Right lobe of liver (tissue), 4 donors: Measurements from ENCODE around the gene FLYWCH1.

Experiments
- POLR2A ChIP-seq: fragments of 450-650 bp; IDR thresholded peaks from one replicate; pipeline ENCODE4 v1.6.1; 2017; ENCODE audit warnings: antibody characterized with exemption, mild to moderate bottlenecking
- TF ChIP-seq, protein P1 (sequence below), 4 donors: fragments of 200-600 bp in 3 of 4; fragments of 450-650 bp in 1 of 4; IDR thresholded peaks; one replicate each; pipeline versions ENCODE4 v1.5.1 to v1.8.0; 2016 to 2022; ENCODE audit warnings: antibody characterized with exemption in 4 of 4, mild to moderate bottlenecking in 2 of 4
- donor health status: DM: no; HTN: no; CAD: no.
- donor health status: DM: no; HTN: no; CAD: no.
- donor health status: DM: no; HTN: yes; CAD: no.

DNA sequence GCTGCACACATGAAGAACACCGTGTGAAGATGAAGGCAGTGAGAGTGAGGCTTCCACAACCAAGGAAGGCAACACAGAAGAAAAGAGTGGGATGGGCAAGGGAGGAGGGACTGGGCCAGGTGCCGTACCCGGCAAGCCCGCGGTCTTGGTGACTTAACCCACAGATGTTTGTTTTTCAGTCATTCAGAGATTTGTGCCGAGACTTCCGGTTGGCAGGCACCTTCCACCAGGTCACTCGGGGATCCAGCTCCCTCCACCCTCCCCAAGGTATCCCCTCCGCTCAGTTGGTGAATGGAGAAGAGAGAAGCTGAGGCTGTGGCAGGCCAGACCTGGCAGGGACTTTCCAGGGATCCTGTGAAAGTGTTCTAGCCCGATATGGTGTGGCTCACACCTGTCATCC, 47.5 kb downstream of the FLYWCH1 start:
- TF ChIP-seq, protein P1, sequence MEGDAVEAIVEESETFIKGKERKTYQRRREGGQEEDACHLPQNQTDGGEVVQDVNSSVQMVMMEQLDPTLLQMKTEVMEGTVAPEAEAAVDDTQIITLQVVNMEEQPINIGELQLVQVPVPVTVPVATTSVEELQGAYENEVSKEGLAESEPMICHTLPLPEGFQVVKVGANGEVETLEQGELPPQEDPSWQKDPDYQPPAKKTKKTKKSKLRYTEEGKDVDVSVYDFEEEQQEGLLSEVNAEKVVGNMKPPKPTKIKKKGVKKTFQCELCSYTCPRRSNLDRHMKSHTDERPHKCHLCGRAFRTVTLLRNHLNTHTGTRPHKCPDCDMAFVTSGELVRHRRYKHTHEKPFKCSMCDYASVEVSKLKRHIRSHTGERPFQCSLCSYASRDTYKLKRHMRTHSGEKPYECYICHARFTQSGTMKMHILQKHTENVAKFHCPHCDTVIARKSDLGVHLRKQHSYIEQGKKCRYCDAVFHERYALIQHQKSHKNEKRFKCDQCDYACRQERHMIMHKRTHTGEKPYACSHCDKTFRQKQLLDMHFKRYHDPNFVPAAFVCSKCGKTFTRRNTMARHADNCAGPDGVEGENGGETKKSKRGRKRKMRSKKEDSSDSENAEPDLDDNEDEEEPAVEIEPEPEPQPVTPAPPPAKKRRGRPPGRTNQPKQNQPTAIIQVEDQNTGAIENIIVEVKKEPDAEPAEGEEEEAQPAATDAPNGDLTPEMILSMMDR (IDR thresholded peaks at IDR 0.05): no peak
- no peak for TF ChIP-seq POLR2A
